OCI-LY7 (cell line): Measurements from ENCODE around the gene NCOA7. TPM values are rescaled to one million over a fixed set of nuclear protein-coding genes. Genes with fewer than 3 reads are reported as not detected.

Experiments used
- BruUV-seq: library from RNA; stranded (reverse); fragments of 400-500 nt; replicated peaks from 2 replicates; lab custom pipeline; 2021; lab: Mats Ljungman, UMichigan
- CTCF ChIA-PET: fragments of 300-600 bp; sonication (Branson Sonifier 250); formaldehyde crosslinking; loops from one replicate; lab custom pipeline; 2022; ENCODE audit warnings: antibody characterized with exemption; ENCODE audit not compliant: unreplicated experiment; lab: Charles Lee
- POLR2A ChIA-PET: fragments of 300-600 bp; sonication (Branson Sonifier 250); formaldehyde crosslinking; loops from one replicate; lab custom pipeline; 2022; ENCODE audit warnings: antibody characterized with exemption; lab: Charles Lee
- DNase-seq: peaks from one replicate; pipeline ENCODE4 v3.0.0-alpha.2; 2015; ENCODE audit warnings: low spot score
- H2AFZ ChIP-seq: fragments of 200-600 bp; sonication (generic), shearing (Covaris generic); 2 replicates; pipeline ENCODE4 v1.6.1; 2014; ENCODE audit warnings: mild to moderate bottlenecking, antibody characterized with exemption, low read length, moderate library complexity
- H3K27ac ChIP-seq: fragments of 200-600 bp; sonication (generic); 2 replicates; pipeline ENCODE4 v1.5.1; 2014; ENCODE audit warnings: mixed run types, low read depth, mild to moderate bottlenecking, moderate library complexity, low read length, inconsistent platforms; ENCODE audit not compliant: poor library complexity, severe bottlenecking
- H3K36me3 ChIP-seq: fragments of 200-600 bp; sonication (generic); 2 replicates; pipeline ENCODE4 v1.6.1; 2014; ENCODE audit warnings: mild to moderate bottlenecking, antibody characterized with exemption, low read length, moderate library complexity, mixed read lengths; ENCODE audit not compliant: insufficient read depth
- H3K4me1 ChIP-seq: fragments of 200-600 bp; sonication (generic); 2 replicates; pipeline ENCODE4 v1.5.1; 2014; ENCODE audit warnings: mild to moderate bottlenecking, low read length; ENCODE audit not compliant: insufficient read depth, poor library complexity, severe bottlenecking
- H3K4me2 ChIP-seq: fragments of 200-600 bp; sonication (generic); 2 replicates; pipeline ENCODE4 v1.6.1; 2014; ENCODE audit warnings: mild to moderate bottlenecking, low read length
- H3K4me3 ChIP-seq: fragments of 200-600 bp; sonication (generic); 2 replicates; pipeline ENCODE4 v1.5.1; 2014; ENCODE audit warnings: mild to moderate bottlenecking, low read depth, low read length; ENCODE audit not compliant: poor library complexity, severe bottlenecking
- H3K79me2 ChIP-seq: fragments of 200-600 bp; sonication (generic); 2 replicates; pipeline ENCODE4 v1.6.1; 2016; ENCODE audit warnings: low read depth, mild to moderate bottlenecking, low read length, moderate library complexity, mixed read lengths; ENCODE audit not compliant: insufficient read depth
- H3K9me2 ChIP-seq: fragments of 200-600 bp; sonication (generic); 2 replicates; pipeline ENCODE4 v1.6.1; 2016; ENCODE audit warnings: mild to moderate bottlenecking, low read length, mixed read lengths; ENCODE audit not compliant: insufficient read depth
- H3K9me3 ChIP-seq: fragments of 200-600 bp; sonication (generic); 2 replicates; pipeline ENCODE4 v1.6.1; 2014; ENCODE audit warnings: mild to moderate bottlenecking, mixed run types, low read length, mixed read lengths
- H4K20me1 ChIP-seq: fragments of 200-600 bp; sonication (generic); 2 replicates; pipeline ENCODE4 v1.6.1; 2014; ENCODE audit warnings: mild to moderate bottlenecking, antibody characterized with exemption, low read length, moderate library complexity, mixed read lengths; ENCODE audit not compliant: insufficient read depth
- CTCF ChIP-seq: fragments of 200-600 bp; sonication (generic); conservative IDR thresholded peaks from 2 replicates; pipeline ENCODE4 v1.5.1; 2014; ENCODE audit warnings: mild to moderate bottlenecking, antibody characterized with exemption, low read length, moderate library complexity, mixed read lengths
- EZH2phosphoT487 ChIP-seq: fragments of 200-600 bp; sonication (generic); IDR thresholded peaks from 2 replicates; pipeline ENCODE4 v1.6.1; 2018; ENCODE audit warnings: low read depth, borderline replicate concordance, mild to moderate bottlenecking, mixed run types, antibody characterized with exemption, low read length, moderate library complexity, mixed read lengths
- intact Hi-C: fragments of 100-400 bp; cut with micrococcal nuclease; formaldehyde crosslinking; loops from one replicate; pipeline ENCODE4 v1.10.0; 2022; ENCODE audit not compliant: unreplicated experiment
- total RNA-seq, 2 experiments: library from RNA; depleted of rRNA in 1 of 2; stranded (reverse); fragments of >200 nt in 1 of 2; shearing (Covaris generic) in 1 of 2; gene quantifications; 2 replicates each; pipeline ENCODE4 v1.2.3, GENCODE V29; 2014 to 2022

Gene NCOA7
- total RNA-seq, 2 experiments from 2014 or later: 14.8 to 52.2 TPM

GRCh38 chr6:125956506-125957390 lies 166.0 kb downstream of the NCOA7 start, which contains the start of gene HINT3:
Gene HINT3 (plus strand): TSS chr6:125956770. CDS start chr6:125956978, 208 bp downstream.
- CTCF ChIA-PET: interaction anchor here (0.6 to 3.3 kb wide), 14 partner anchors 10 to 657 kb away, joined by 3 to 29 read pairs (median 4); partner anchors contain the start of genes NCOA7 and TRMT11
- H3K79me2 ChIP-seq: peaks cover 16% of the 10 kb centered on the region

GRCh38 chr6:125957391-125957693 lies 166.6 kb downstream of the NCOA7 start:
- peaks cover 20% of the 10 kb centered on the region for H3K4me1 ChIP-seq
- DNase-seq: no peak
- no peaks in the 10 kb centered on the region for H3K9me2 ChIP-seq
- ChIA-PET CTCF (interaction anchor here (0.6 to 3.3 kb wide), 4 partner anchors 17 to 176 kb away, joined by 3 to 29 read pairs (median 6); partner anchors contain the start of genes NCOA7 and TRMT11), POLR2A (interaction anchor here (0.5 to 5.4 kb wide), 8 partner anchors 11 to 758 kb away, joined by 3 to 69 read pairs (median 4); partner anchors contain the start of gene NCOA7)
- TF ChIP-seq EZH2phosphoT487 (no peak), CTCF (no peak)
- H2AFZ ChIP-seq: peak overlapping the region; percentile 79
- no TSS peak for BruUV-seq
- H3K4me2 ChIP-seq: peak overlapping the region; percentile 90
- intact Hi-C loops: loop anchor here (2.0 kb wide), 1 partner anchor 657 kb away; the partner anchor contains the start of gene HDDC2
- no peaks in the 10 kb centered on the region for H3K9me3 ChIP-seq
- no peaks in the 10 kb centered on the region for H4K20me1 ChIP-seq
- peak overlapping the region; percentile 79 for H3K4me3 ChIP-seq
- peak overlapping the region; percentile 76 for H3K27ac ChIP-seq
- H3K36me3 ChIP-seq: peaks cover 4% of the 10 kb centered on the region
- H3K79me2 ChIP-seq: peaks cover 16% of the 10 kb centered on the region

More at GRCh38 chr6:125956506-125957390, 166.0 kb downstream of the NCOA7 start, which contains the start of gene HINT3:
- H3K4me1 ChIP-seq: peaks cover 20% of the 10 kb centered on the region
- no peaks in the 10 kb centered on the region for H4K20me1 ChIP-seq
- DNase-seq: peak; percentile 99
- H3K36me3 ChIP-seq: peaks cover 4% of the 10 kb centered on the region
- H2AFZ ChIP-seq: peak within 1 kb of the TSS; percentile 91
- no peaks in the 10 kb centered on the region for H3K9me3 ChIP-seq
- BruUV-seq: no TSS peak
- TF ChIP-seq EZH2phosphoT487: no peak
- peak; percentile 92 for TF ChIP-seq CTCF
- H3K27ac ChIP-seq: peak within 1 kb of the TSS; percentile 76
- intact Hi-C loops: loop anchor here (1.0 to 2.0 kb wide), 3 partner anchors 165 to 656 kb away; partner anchors contain the start of gene HDDC2
- peak within 1 kb of the TSS; percentile 90 for H3K4me2 ChIP-seq
- no peaks in the 10 kb centered on the region for H3K9me2 ChIP-seq
- POLR2A ChIA-PET: interaction anchor here (0.5 to 5.4 kb wide), 21 partner anchors 8 to 1385 kb away, joined by 3 to 69 read pairs (median 4); partner anchors contain the start of genes NCOA7 and TRMT11
- H3K4me3 ChIP-seq: peak within 1 kb of the TSS; percentile 79
